Liver (tissue), 2 donors: ENCODE data around the gene MICAL2.

Experiments used
- HNF4G ChIP-seq: IDR thresholded peaks from 2 replicates; pipeline ENCODE4 v1.6.1; 2016; ENCODE audit warnings: antibody characterized with exemption
- MAX ChIP-seq: IDR thresholded peaks from 2 replicates; pipeline ENCODE4 v1.6.1; 2016; ENCODE audit warnings: antibody characterized with exemption
- donor health status: healthy.

GRCh38 chr11:12185914-12186313 lies 75.5 kb downstream of the MICAL2 start:
- TF ChIP-seq MAX (no peak), HNF4G (no peak)
